Measurements from ENCODE around the gene NPHP4.

The NPHP4 gene

GRCh38 chr1:5950201-5950895 lies 41.9 kb downstream of the NPHP4 start:
- no peak for DNase-seq (ENCODE audit: low read depth)

- no peak for DNase-seq (ENCODE audit: low read depth)
Observed at GRCh38 chr1:5949761-5950100, 42.5 kb downstream of the NPHP4 start.

GRCh38 chr1:5949085-5949760 lies 43.0 kb downstream of the NPHP4 start:
- no peak for DNase-seq (ENCODE audit: low read depth)

- DNase-seq (ENCODE audit: low read depth): no peak
Observed at GRCh38 chr1:5948681-5949005, 43.6 kb downstream of the NPHP4 start.

GRCh38 chr1:5947978-5948680 lies 44.1 kb downstream of the NPHP4 start:
- DNase-seq (ENCODE audit: low read depth): no peak

- no peak for DNase-seq (ENCODE audit: low read depth)
Observed at GRCh38 chr1:5947071-5947821, 45.0 kb downstream of the NPHP4 start.

GRCh38 chr1:5945445-5945844 lies 46.8 kb downstream of the NPHP4 start:
- no peak for DNase-seq (ENCODE audit: low read depth)

- no peak for DNase-seq (ENCODE audit: low read depth)
Observed at GRCh38 chr1:5944843-5945167, 47.4 kb downstream of the NPHP4 start.

GRCh38 chr1:5944154-5944842 lies 47.9 kb downstream of the NPHP4 start:
- no peak for DNase-seq (ENCODE audit: low read depth)

- no peak for DNase-seq (ENCODE audit: low read depth)
Observed at GRCh38 chr1:5943343-5944124, 48.7 kb downstream of the NPHP4 start.

- no peak for DNase-seq (ENCODE audit: low read depth)
Observed at GRCh38 chr1:5941671-5942070, 50.6 kb downstream of the NPHP4 start.

GRCh38 chr1:5940723-5941407 lies 51.4 kb downstream of the NPHP4 start:
- DNase-seq (ENCODE audit: low read depth): no peak

- DNase-seq (ENCODE audit: low read depth): no peak
Observed at GRCh38 chr1:5939271-5940170, 52.7 kb downstream of the NPHP4 start.

GRCh38 chr1:5938101-5938646 lies 54.1 kb downstream of the NPHP4 start:
- no peak for DNase-seq (ENCODE audit: low read depth)

- no peak for DNase-seq (ENCODE audit: low read depth)
Observed at GRCh38 chr1:5937373-5937857, 54.8 kb downstream of the NPHP4 start.

- no peak for DNase-seq (ENCODE audit: low read depth)
Observed at GRCh38 chr1:5936621-5937372, 55.4 kb downstream of the NPHP4 start.

GRCh38 chr1:5936126-5936525 lies 56.1 kb downstream of the NPHP4 start:
- no peak for DNase-seq (ENCODE audit: low read depth)

GRCh38 chr1:5935026-5935425 lies 57.2 kb downstream of the NPHP4 start:
- no peak for DNase-seq (ENCODE audit: low read depth)
